Measurements from ENCODE around the gene TUBA4A.

DNA sequence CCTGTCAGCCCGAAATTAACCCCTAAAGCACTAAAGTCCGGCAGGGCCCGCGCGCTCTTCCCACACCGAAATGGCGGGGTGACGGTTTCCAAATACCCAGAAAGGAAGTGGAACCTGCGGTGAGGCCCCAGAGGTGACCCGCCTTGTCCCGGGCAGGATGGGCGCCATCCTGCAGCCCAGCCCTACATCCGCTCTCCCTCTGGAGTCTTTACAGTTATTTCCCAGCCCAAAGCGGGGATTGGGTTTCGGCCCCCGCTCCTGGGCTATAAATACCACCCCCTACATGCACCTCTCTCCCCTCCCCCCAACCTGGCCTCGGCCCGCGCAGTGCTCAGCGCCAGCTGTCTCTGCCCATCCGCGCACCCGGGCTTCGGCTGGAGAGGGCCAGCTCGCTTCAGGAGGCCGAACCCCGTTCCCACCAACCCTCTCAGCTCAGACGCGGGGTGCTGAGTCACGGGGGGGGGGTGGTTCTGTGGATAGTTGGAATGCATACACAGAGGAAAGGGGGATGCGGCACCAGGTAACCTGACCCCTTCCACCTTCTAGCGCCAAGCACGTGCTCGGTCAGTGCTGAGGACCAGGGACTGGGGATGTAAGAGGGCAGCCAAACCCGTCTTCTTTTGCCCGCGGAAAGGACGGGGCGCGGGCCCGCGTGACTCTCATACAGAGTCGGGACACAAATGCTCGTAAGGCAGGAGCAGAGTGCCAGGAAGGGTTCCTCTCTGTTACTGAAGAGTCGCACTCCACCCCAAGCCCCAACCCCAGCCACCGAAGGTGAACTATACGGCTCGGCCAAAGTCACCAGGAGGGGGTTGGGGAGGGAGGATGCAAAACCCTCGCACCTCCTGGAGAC, 592 bp downstream of the TUBA4A start, which contains the start of gene TUBA4B:
- TF ChIP-seq POLR2A (IDR thresholded peaks at IDR 0.05) = no peak
- TF ChIP-seq, protein P1, sequence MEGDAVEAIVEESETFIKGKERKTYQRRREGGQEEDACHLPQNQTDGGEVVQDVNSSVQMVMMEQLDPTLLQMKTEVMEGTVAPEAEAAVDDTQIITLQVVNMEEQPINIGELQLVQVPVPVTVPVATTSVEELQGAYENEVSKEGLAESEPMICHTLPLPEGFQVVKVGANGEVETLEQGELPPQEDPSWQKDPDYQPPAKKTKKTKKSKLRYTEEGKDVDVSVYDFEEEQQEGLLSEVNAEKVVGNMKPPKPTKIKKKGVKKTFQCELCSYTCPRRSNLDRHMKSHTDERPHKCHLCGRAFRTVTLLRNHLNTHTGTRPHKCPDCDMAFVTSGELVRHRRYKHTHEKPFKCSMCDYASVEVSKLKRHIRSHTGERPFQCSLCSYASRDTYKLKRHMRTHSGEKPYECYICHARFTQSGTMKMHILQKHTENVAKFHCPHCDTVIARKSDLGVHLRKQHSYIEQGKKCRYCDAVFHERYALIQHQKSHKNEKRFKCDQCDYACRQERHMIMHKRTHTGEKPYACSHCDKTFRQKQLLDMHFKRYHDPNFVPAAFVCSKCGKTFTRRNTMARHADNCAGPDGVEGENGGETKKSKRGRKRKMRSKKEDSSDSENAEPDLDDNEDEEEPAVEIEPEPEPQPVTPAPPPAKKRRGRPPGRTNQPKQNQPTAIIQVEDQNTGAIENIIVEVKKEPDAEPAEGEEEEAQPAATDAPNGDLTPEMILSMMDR (IDR thresholded peaks at IDR 0.05) = no peak
